Panc1 (cell line): ENCODE results near the gene ARHGEF37. TPM values are rescaled to one million over a fixed set of nuclear protein-coding genes. Genes with fewer than 3 reads are reported as not detected.

ENCODE experiments used
- ATAC-seq: fragments of 200-7000 bp; cut with Tn5 transposase; 2 replicates; pipeline ENCODE4 v1.9.1; 2020; ENCODE audit warnings: mild to moderate bottlenecking, moderate library complexity
- BruUV-seq: library from RNA; stranded (reverse); fragments of 400-500 nt; replicated peaks from 2 replicates; lab custom pipeline; 2021; lab: Mats Ljungman, UMichigan
- CTCF ChIA-PET: fragments of 300-600 bp; sonication (Branson Sonifier 250); formaldehyde crosslinking; loops from one replicate; lab custom pipeline; 2022; ENCODE audit warnings: antibody characterized with exemption; lab: Charles Lee
- POLR2A ChIA-PET: fragments of 300-600 bp; sonication (Branson Sonifier 250); formaldehyde crosslinking; loops from one replicate; lab custom pipeline; 2022; ENCODE audit warnings: antibody characterized with exemption; lab: Charles Lee
- DNase-seq: peaks from one replicate; pipeline ENCODE4 v3.0.0-alpha.2; 2010; ENCODE audit warnings: low read depth, low spot score
- H3K27ac ChIP-seq: 2 replicates; pipeline ENCODE4 v1.5.1; 2011; ENCODE audit warnings: mild to moderate bottlenecking, low read length, inconsistent platforms
- H3K27me3 ChIP-seq: fragments of 200-500 bp; sonication (Bioruptor generic); 2 replicates; pipeline ENCODE4 v1.6.0; 2014; ENCODE audit warnings: low read length, inconsistent platforms; ENCODE audit not compliant: control insufficient read depth, insufficient read depth
- H3K36me3 ChIP-seq: fragments of 200-500 bp; sonication (Bioruptor generic); 2 replicates; pipeline ENCODE4 v1.5.1; 2014; ENCODE audit warnings: inconsistent platforms, mild to moderate bottlenecking, low read length, moderate library complexity; ENCODE audit not compliant: control insufficient read depth, insufficient read depth
- H3K4me1 ChIP-seq: 2 replicates; pipeline ENCODE4 v1.5.1; 2011; ENCODE audit warnings: inconsistent platforms, mild to moderate bottlenecking, low read length, moderate library complexity; ENCODE audit not compliant: control insufficient read depth, insufficient read depth
- H3K4me3 ChIP-seq, 2 experiments: 2 replicates each; pipeline ENCODE4 v1.5.1; 2011 to 2012; ENCODE audit warnings: low read depth in 2 of 2, low read length in 2 of 2, mild to moderate bottlenecking in 2 of 2, inconsistent platforms in 1 of 2, moderate library complexity in 1 of 2
- H3K9me3 ChIP-seq: fragments of 200-500 bp; sonication (Bioruptor generic); 2 replicates; pipeline ENCODE4 v1.5.1; 2014; ENCODE audit warnings: low read depth, mild to moderate bottlenecking, inconsistent platforms, low read length, moderate library complexity; ENCODE audit not compliant: control insufficient read depth, insufficient read depth
- CTCF ChIP-seq: fragments of 450-650 bp; IDR thresholded peaks from 2 replicates; pipeline ENCODE4 v1.5.1; 2017; ENCODE audit warnings: mild to moderate bottlenecking
- POLR2AphosphoS5 ChIP-seq: IDR thresholded peaks from 2 replicates; pipeline ENCODE4 v1.6.1; 2012; ENCODE audit warnings: mild to moderate bottlenecking, low read depth, low read length, moderate library complexity
- REST ChIP-seq, 2 experiments: IDR thresholded peaks; 2 replicates each; pipeline ENCODE4 v1.6.1; 2011 to 2012; ENCODE audit warnings: low read depth in 2 of 2, control low read depth in 1 of 2, low read length in 1 of 2, mild to moderate bottlenecking in 1 of 2, moderate library complexity in 1 of 2; ENCODE audit not compliant: insufficient read depth in 1 of 2
- SIN3A ChIP-seq: IDR thresholded peaks from 2 replicates; pipeline ENCODE4 v1.6.1; 2012; ENCODE audit warnings: low read depth, mild to moderate bottlenecking, low read length, moderate library complexity, borderline replicate concordance; ENCODE audit not compliant: insufficient read depth
- TCF7L2 ChIP-seq: IDR thresholded peaks from 2 replicates; pipeline ENCODE4 v1.6.1; 2011; ENCODE audit warnings: mild to moderate bottlenecking, low read depth, low read length, inconsistent platforms
- in situ Hi-C: cut with HindIII; loops from 2 replicates; pipeline ENCODE4 v1.10.0; 2016; ENCODE audit warnings: low sequenced_read_pairs, low pct_unique_long_range_greater_than_20kb
- intact Hi-C: fragments of 100-400 bp; cut with micrococcal nuclease; formaldehyde crosslinking; loops from one replicate; pipeline ENCODE4 v1.10.0; 2022; ENCODE audit not compliant: unreplicated experiment
- total RNA-seq: library from RNA; stranded (reverse); gene quantifications from one replicate; pipeline ENCODE4 v1.2.1, GENCODE V29; 2021; ENCODE audit not compliant: unreplicated experiment

Gene ARHGEF37
- total RNA-seq, 1 experiment from 2014 or later: 3.2 TPM

GRCh38 chr5:149664666-149665415 lies 83.5 kb downstream of the ARHGEF37 start:
- no peak overlapping the region for H3K27ac ChIP-seq
- ChIA-PET CTCF (no interaction called here), POLR2A (interaction anchor here (0.5 kb wide), 1 partner anchor 181 kb away, joined by 3 read pairs; no protein-coding TSS in a partner anchor)
- DNase-seq (no peak), ATAC-seq (no peak)
- H3K36me3 ChIP-seq: no peaks in the 10 kb centered on the region
- intact Hi-C loops (no loop called here), in situ Hi-C loops (no loop called here)
- TF ChIP-seq POLR2AphosphoS5 (no peak), REST (IDR thresholded peaks at IDR 0.05; ENCODE audit: insufficient read depth in 1 of 2, low read depth in 2 of 2, low read length in 1 of 2) (no peak), TCF7L2 (no peak), SIN3A (no peak), CTCF (no peak)
- H3K9me3 ChIP-seq: peaks cover 8% of the 10 kb centered on the region; the same call in 1 of the 2 replicates
- no peaks in the 10 kb centered on the region for H3K4me1 ChIP-seq
- no peak overlapping the region for H3K4me3 ChIP-seq
- BruUV-seq: no TSS peak
- no peaks in the 10 kb centered on the region for H3K27me3 ChIP-seq

- intact Hi-C loops: no loop called here
- in situ Hi-C loops: no loop called here
- H3K9me3 ChIP-seq: peaks cover 8% of the 10 kb centered on the region; the same call in 1 of the 2 replicates
- BruUV-seq: no TSS peak
- H3K27me3 ChIP-seq: no peaks in the 10 kb centered on the region
- no peak for TF ChIP-seq POLR2AphosphoS5
- no peak for TF ChIP-seq TCF7L2
- no peak for TF ChIP-seq CTCF
- no peak for TF ChIP-seq REST (IDR thresholded peaks at IDR 0.05; ENCODE audit: insufficient read depth in 1 of 2, low read depth in 2 of 2, low read length in 1 of 2)
- no peak overlapping the region for H3K27ac ChIP-seq
- CTCF ChIA-PET: no interaction called here
- DNase-seq (no peak), ATAC-seq (no peak)
- POLR2A ChIA-PET: interaction anchor here (0.5 kb wide), 1 partner anchor 182 kb away, joined by 3 read pairs; no protein-coding TSS in a partner anchor
- H3K36me3 ChIP-seq: no peaks in the 10 kb centered on the region
- H3K4me3 ChIP-seq: no peak overlapping the region
- H3K4me1 ChIP-seq: no peaks in the 10 kb centered on the region
These were observed 84.3 kb downstream of the ARHGEF37 start for GRCh38 chr5:149665416-149666175.
